Neural progenitor cell (in vitro differentiated cells): ENCODE measurements around the gene PRRC2B.

Experiments
- CTCF ChIP-seq: fragments of 200-600 bp; sonication (generic); IDR thresholded peaks from 2 replicates; pipeline ENCODE4 v1.5.1; 2017; ENCODE audit warnings: antibody characterized with exemption, mild to moderate bottlenecking
- EZH2 ChIP-seq: fragments of 200-600 bp; sonication (generic); IDR thresholded peaks from 2 replicates; pipeline ENCODE4 v1.6.1; 2017; ENCODE audit warnings: antibody characterized with exemption, mild to moderate bottlenecking, moderate library complexity
- EZH2phosphoT487 ChIP-seq: fragments of 200-600 bp; sonication (generic); IDR thresholded peaks from 2 replicates; pipeline ENCODE4 v1.6.1; 2017; ENCODE audit warnings: antibody characterized with exemption

DNA sequence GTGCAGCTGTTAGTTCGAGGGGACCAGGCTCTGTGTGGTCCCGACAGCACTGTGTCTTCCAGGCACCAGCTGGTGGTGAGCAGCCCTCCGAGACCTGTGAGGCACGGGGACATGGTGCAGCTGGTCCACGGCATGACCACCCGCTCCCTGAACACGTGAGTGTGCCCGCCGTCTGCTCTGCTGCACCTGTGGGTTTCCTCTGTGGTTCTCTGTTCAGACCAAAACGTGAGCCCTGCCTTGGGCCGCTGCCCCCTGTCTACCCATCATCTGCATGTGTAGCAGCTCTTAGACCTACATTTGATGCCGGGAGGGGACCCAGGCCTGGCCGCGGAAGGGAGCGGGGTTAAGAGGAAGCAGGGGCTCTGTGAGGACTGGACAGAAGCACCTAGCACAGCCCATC is 119.3 kb downstream of the PRRC2B start:
- TF ChIP-seq CTCF, result no peak
- no peak for TF ChIP-seq EZH2phosphoT487
- TF ChIP-seq EZH2, result no peak
